HL-60 (cell line): ENCODE data around the gene TRIM40.

Source experiments
- DNase-seq, 2 experiments: peaks; one replicate each; pipeline ENCODE4 v3.0.0-alpha.2; 2010 to 2020; ENCODE audit warnings: low read depth in 1 of 2, low spot score in 1 of 2
- H3K27ac ChIP-seq: fragments of 250-450 bp; sonication (Bioruptor Pico); replicated peaks from 2 replicates; pipeline ENCODE4 v1.5.1; 2020; ENCODE audit warnings: mild to moderate bottlenecking, moderate library complexity
- H3K27me3 ChIP-seq: fragments of 250-450 bp; sonication (Bioruptor Pico); 2 replicates; pipeline ENCODE4 v1.5.1; 2021; ENCODE audit warnings: mild to moderate bottlenecking, moderate library complexity; ENCODE audit not compliant: insufficient read depth, poor library complexity, severe bottlenecking
- H3K4me3 ChIP-seq: replicated peaks from 2 replicates; pipeline ENCODE4 v1.5.1; 2011; ENCODE audit warnings: mild to moderate bottlenecking, control low read depth, low read length; ENCODE audit not compliant: insufficient read depth
- GABPA ChIP-seq: IDR thresholded peaks from 2 replicates; pipeline ENCODE4 v1.6.1; 2012; ENCODE audit warnings: low read depth
- POLR2AphosphoS5 ChIP-seq: IDR thresholded peaks from 2 replicates; pipeline ENCODE4 v1.6.1; 2012; ENCODE audit warnings: low read depth
- REST ChIP-seq: IDR thresholded peaks from 2 replicates; pipeline ENCODE4 v1.6.1; 2012; ENCODE audit warnings: low read depth; ENCODE audit not compliant: insufficient replicate concordance
- SPI1 ChIP-seq: IDR thresholded peaks from 2 replicates; pipeline ENCODE4 v1.6.1; 2012; ENCODE audit warnings: low read depth, mild to moderate bottlenecking, borderline replicate concordance
- TF ChIP-seq, protein P1 (sequence below): IDR thresholded peaks from one replicate; pipeline ENCODE4 v1.5.1; 2011; ENCODE audit warnings: low read length, control low read depth, inconsistent platforms; ENCODE audit not compliant: insufficient read depth

TRIM40 gene

GRCh38 chr6:30172681-30173080, 36.7 kb downstream of the TRIM40 start:
- Histone ChIP-seq H3K4me3 (no peak overlapping the region), H3K27me3 (peaks cover 50% of the 10 kb centered on the region), H3K27ac (no peak overlapping the region)
- DNase-seq, result no peak
- no peak for TF ChIP-seq POLR2AphosphoS5
- no peak for TF ChIP-seq REST
- TF ChIP-seq GABPA, result no peak
- TF ChIP-seq SPI1, result no peak
- TF ChIP-seq, protein P1, sequence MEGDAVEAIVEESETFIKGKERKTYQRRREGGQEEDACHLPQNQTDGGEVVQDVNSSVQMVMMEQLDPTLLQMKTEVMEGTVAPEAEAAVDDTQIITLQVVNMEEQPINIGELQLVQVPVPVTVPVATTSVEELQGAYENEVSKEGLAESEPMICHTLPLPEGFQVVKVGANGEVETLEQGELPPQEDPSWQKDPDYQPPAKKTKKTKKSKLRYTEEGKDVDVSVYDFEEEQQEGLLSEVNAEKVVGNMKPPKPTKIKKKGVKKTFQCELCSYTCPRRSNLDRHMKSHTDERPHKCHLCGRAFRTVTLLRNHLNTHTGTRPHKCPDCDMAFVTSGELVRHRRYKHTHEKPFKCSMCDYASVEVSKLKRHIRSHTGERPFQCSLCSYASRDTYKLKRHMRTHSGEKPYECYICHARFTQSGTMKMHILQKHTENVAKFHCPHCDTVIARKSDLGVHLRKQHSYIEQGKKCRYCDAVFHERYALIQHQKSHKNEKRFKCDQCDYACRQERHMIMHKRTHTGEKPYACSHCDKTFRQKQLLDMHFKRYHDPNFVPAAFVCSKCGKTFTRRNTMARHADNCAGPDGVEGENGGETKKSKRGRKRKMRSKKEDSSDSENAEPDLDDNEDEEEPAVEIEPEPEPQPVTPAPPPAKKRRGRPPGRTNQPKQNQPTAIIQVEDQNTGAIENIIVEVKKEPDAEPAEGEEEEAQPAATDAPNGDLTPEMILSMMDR, result no peak

DNA sequence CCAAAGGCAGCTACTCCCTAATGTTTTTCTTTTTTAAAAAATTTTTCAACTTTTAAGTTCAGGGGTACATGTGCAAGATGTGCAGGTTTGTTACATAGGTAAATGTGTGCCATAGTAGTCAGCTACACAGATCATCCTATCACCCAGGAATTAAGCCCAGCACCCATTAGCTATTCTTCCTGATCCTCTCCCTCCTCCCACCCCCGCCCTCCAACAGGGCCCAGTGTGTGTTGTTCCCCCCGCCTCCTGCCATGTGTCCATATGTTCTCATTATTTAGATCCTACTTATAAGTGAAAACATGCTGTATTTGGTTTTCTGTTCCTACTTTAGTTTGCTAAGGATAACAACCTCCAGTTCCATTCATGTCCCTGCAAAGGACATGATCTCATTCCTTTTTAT, 39.8 kb downstream of the TRIM40 start:
- Histone ChIP-seq H3K27me3 (peaks cover 43% of the 10 kb centered on the region), H3K27ac (no peak overlapping the region), H3K4me3 (no peak overlapping the region)
- no peak for DNase-seq
- no peak for TF ChIP-seq SPI1
- no peak for TF ChIP-seq GABPA
- no peak for TF ChIP-seq POLR2AphosphoS5
- TF ChIP-seq, protein P1, result no peak
- TF ChIP-seq REST, result no peak

GRCh38 chr6:30178837-30179236, 42.9 kb downstream of the TRIM40 start:
- H3K27ac ChIP-seq, result no peak overlapping the region
- TF ChIP-seq SPI1 (no peak), REST (no peak), POLR2AphosphoS5 (no peak), GABPA (no peak)
- TF ChIP-seq, protein P1, result no peak
- H3K27me3 ChIP-seq, result peaks cover 19% of the 10 kb centered on the region
- no peak overlapping the region for H3K4me3 ChIP-seq
- DNase-seq, result no peak
